Body of pancreas (tissue), 4 donors: ENCODE measurements around the gene PTBP1. TPM values are rescaled to one million over a fixed set of nuclear protein-coding genes. Genes with fewer than 3 reads are reported as not detected.

Experiments used
- ATAC-seq: fragments of 150-250 bp; one replicate; pipeline ENCODE4 v1.9.1; 2016
- DNase-seq, 4 donors: peaks; one replicate each; pipeline ENCODE4 v3.0.0-alpha.2; 2019
- H3K27ac ChIP-seq, 4 donors: fragments of 200-600 bp; sonication (generic); 1 replicate in 3 of 4; 2 replicates in 1 of 4; pipeline versions ENCODE4 v1.5.1 to v1.6.1; 2016 to 2019; ENCODE audit warnings: mild to moderate bottlenecking in 1 of 4, mixed read lengths in 1 of 4, moderate library complexity in 1 of 4
- H3K27me3 ChIP-seq, 2 donors: fragments of 200-600 bp; sonication (generic); one replicate each; pipeline ENCODE4 v1.6.0; 2016; ENCODE audit warnings: mild to moderate bottlenecking in 1 of 2
- H3K36me3 ChIP-seq, 2 donors: fragments of 200-600 bp; sonication (generic); replicated peaks in 1 of 2; 2 replicates each; pipeline ENCODE4 v1.5.1; 2016; ENCODE audit warnings: low read depth in 2 of 2; ENCODE audit not compliant: insufficient read depth in 1 of 2
- H3K4me1 ChIP-seq: fragments of 200-600 bp; sonication (generic); one replicate; pipeline ENCODE4 v1.6.0; 2016
- H3K4me3 ChIP-seq, 2 donors: fragments of 200-600 bp; sonication (generic); 1 replicate in 1 of 2; 2 replicates in 1 of 2; pipeline ENCODE4 v1.5.1; 2016 to 2019
- H3K9me3 ChIP-seq, 3 donors: fragments of 200-600 bp; sonication (generic); 1 replicate in 2 of 3; 2 replicates in 1 of 3; pipeline ENCODE4 v1.5.1; 2016
- POLR2A ChIP-seq, 3 donors: fragments of 450-650 bp; IDR thresholded peaks; one replicate each; pipeline ENCODE4 v1.6.1; 2016; ENCODE audit warnings: antibody characterized with exemption in 3 of 3, mild to moderate bottlenecking in 2 of 3
- WGBS, 2 donors: methylation state at CpG; one replicate each; pipeline ENCODE4 v1.1.5; 2017; 5-methylcytosine and 5-hydroxymethylcytosine counted together
- intact Hi-C: fragments of 100-400 bp; cut with DNase I; formaldehyde crosslinking; loops from one replicate; pipeline ENCODE4 v1.15.1; 2023
- total RNA-seq, 2 donors: library from RNA; depleted of rRNA; stranded (reverse); fragments of >200 nt; gene quantifications; one replicate each; pipeline ENCODE4 v1.1.0, GENCODE V29; 2016
- TF ChIP-seq, protein P1 (sequence below), 7 experiments: fragments of 450-650 bp in 4 of 7; fragments of 200-600 bp in 3 of 7; sonication (generic) in 3 of 7; IDR thresholded peaks; one replicate each; pipeline ENCODE4 v1.5.1; 2016 to 2019; ENCODE audit warnings: antibody characterized with exemption in 7 of 7

Gene PTBP1
- total RNA-seq, 2 donors from 2014 or later = 78.9 to 100 TPM

- TF ChIP-seq POLR2A (IDR thresholded peaks at IDR 0.05) = no peak
- TF ChIP-seq, protein P1, sequence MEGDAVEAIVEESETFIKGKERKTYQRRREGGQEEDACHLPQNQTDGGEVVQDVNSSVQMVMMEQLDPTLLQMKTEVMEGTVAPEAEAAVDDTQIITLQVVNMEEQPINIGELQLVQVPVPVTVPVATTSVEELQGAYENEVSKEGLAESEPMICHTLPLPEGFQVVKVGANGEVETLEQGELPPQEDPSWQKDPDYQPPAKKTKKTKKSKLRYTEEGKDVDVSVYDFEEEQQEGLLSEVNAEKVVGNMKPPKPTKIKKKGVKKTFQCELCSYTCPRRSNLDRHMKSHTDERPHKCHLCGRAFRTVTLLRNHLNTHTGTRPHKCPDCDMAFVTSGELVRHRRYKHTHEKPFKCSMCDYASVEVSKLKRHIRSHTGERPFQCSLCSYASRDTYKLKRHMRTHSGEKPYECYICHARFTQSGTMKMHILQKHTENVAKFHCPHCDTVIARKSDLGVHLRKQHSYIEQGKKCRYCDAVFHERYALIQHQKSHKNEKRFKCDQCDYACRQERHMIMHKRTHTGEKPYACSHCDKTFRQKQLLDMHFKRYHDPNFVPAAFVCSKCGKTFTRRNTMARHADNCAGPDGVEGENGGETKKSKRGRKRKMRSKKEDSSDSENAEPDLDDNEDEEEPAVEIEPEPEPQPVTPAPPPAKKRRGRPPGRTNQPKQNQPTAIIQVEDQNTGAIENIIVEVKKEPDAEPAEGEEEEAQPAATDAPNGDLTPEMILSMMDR (IDR thresholded peaks at IDR 0.05) = no peak
- H3K9me3 ChIP-seq = no peaks in the 10 kb centered on the region
- intact Hi-C loops = no loop called here
- peaks cover 12% of the 10 kb centered on the region for H3K4me1 ChIP-seq
- 63 to 66% methylated on average over 6 of the region's 6 CpGs for WGBS, 2 donors
- H3K27me3 ChIP-seq = no peaks in the 10 kb centered on the region
- DNase-seq (no peak), ATAC-seq (no peak)
- H3K36me3 ChIP-seq = no peaks in the 10 kb centered on the region
- no peak overlapping the region for H3K27ac ChIP-seq
- no peak overlapping the region for H3K4me3 ChIP-seq
Measured at GRCh38 chr19:854549-854948, 57.3 kb downstream of the PTBP1 start.

- intact Hi-C loops = no loop called here
- H3K9me3 ChIP-seq = no peaks in the 10 kb centered on the region
- no peaks in the 10 kb centered on the region for H3K27me3 ChIP-seq
- no peak overlapping the region for H3K4me3 ChIP-seq
- WGBS, 2 donors = 66 to 76% methylated on average over 12 of the region's 12 CpGs
- H3K36me3 ChIP-seq = no peaks in the 10 kb centered on the region
- ATAC-seq (no peak), DNase-seq (no peak)
- peaks cover 12% of the 10 kb centered on the region for H3K4me1 ChIP-seq
- no peak for TF ChIP-seq POLR2A (IDR thresholded peaks at IDR 0.05)
- TF ChIP-seq, protein P1 (IDR thresholded peaks at IDR 0.05) = no peak
- no peak overlapping the region for H3K27ac ChIP-seq
Measured at GRCh38 chr19:855142-855541, 57.9 kb downstream of the PTBP1 start.

- no peak for ATAC-seq
- 63 to 84% methylated on average over 14 to 35 of the region's 40 CpGs for WGBS, 2 donors
- intact Hi-C loops = no loop called here
- Histone ChIP-seq H3K27ac (no peak overlapping the region), H3K4me3 (no peak overlapping the region), H3K27me3 (no peaks in the 10 kb centered on the region), H3K4me1 (peaks cover 11% of the 10 kb centered on the region), H3K9me3 (no peaks in the 10 kb centered on the region), H3K36me3 (no peaks in the 10 kb centered on the region)
- no peak for DNase-seq
- TF ChIP-seq, protein P1 (IDR thresholded peaks at IDR 0.05) = no peak
- no peak for TF ChIP-seq POLR2A (IDR thresholded peaks at IDR 0.05)
Measured at GRCh38 chr19:855566-856120, 58.4 kb downstream of the PTBP1 start.

DNA sequence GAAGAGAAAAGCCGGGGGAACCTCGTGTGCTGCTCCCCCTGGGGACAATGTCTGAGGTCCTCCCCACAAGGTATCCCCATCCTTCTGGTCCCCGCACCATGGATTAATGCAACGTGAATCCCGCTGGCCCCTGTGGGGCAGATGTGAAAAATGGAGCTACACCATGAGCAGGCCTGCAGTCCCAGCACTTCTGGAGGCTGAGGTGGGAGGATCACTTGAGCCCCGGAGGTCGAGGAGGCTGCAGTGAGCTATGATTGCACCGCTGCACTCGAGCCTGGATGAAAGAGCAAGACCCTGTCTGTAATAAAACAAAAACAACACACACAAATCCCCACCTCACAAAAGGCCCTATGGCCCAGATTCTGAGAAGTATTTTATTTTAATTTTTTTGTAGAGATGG is 61.0 kb downstream of the PTBP1 start:
- no peak for DNase-seq
- intact Hi-C loops = no loop called here
- no peak overlapping the region for H3K27ac ChIP-seq
- no peaks in the 10 kb centered on the region for H3K36me3 ChIP-seq
- 73 to 77% methylated on average over 9 of the region's 9 CpGs for WGBS, 2 donors
- no peaks in the 10 kb centered on the region for H3K9me3 ChIP-seq
- ATAC-seq = no peak
- H3K27me3 ChIP-seq = no peaks in the 10 kb centered on the region
- peaks cover 17% of the 10 kb centered on the region for H3K4me1 ChIP-seq
- H3K4me3 ChIP-seq = no peak overlapping the region
- TF ChIP-seq, protein P1 (IDR thresholded peaks at IDR 0.05) = no peak
- TF ChIP-seq POLR2A (IDR thresholded peaks at IDR 0.05) = no peak
